SK-N-SH (cell line): ENCODE data around the gene CNTN4. TPM values are rescaled to one million over a fixed set of nuclear protein-coding genes. Genes with fewer than 3 reads are reported as not detected.

Source experiments
- CTCF ChIA-PET: fragments of 300-600, 350-600 bp; formaldehyde crosslinking; extraction: SDS; loops from one replicate; lab custom pipeline; 2021; lab: Yijun Ruan, JAX
- POLR2A ChIA-PET: fragments of 350-600 bp; sonication (Branson Sonifier 250); formaldehyde crosslinking; extraction: SDS; loops from one replicate; lab custom pipeline; 2020; ENCODE audit warnings: antibody characterized with exemption, inconsistent platforms; lab: Yijun Ruan, JAX
- DNase-seq: peaks from one replicate; pipeline ENCODE4 v3.0.0; 2012
- H2AFZ ChIP-seq: fragments of 200-600 bp; sonication (generic); 2 replicates; pipeline ENCODE4 v1.8.1; 2016; ENCODE audit warnings: antibody characterized with exemption, mild to moderate bottlenecking, low read depth
- H3F3A ChIP-seq: fragments of 200-600 bp; sonication (generic); replicated peaks from 2 replicates; pipeline ENCODE3; 2016; ENCODE audit warnings: antibody characterized with exemption, mild to moderate bottlenecking; ENCODE audit not compliant: insufficient read depth
- H3K27ac ChIP-seq, 2 experiments: fragments of 200-500 bp in 1 of 2; fragments of 200-600 bp in 1 of 2; sonication (Bioruptor generic) in 1 of 2; sonication (generic), shearing (Covaris generic) in 1 of 2; 2 replicates each; pipeline versions ENCODE4 v1.5.1 to v1.6.1; 2014 to 2016; ENCODE audit warnings: low read depth in 2 of 2, inconsistent platforms in 1 of 2, low read length in 1 of 2, mild to moderate bottlenecking in 1 of 2, mixed read lengths in 1 of 2
- H3K27me3 ChIP-seq: fragments of 200-600 bp; sonication (generic), shearing (Covaris generic); 2 replicates; pipeline ENCODE4 v1.6.1; 2016; ENCODE audit warnings: mixed run types; ENCODE audit not compliant: insufficient read depth
- H3K36me3 ChIP-seq, 2 experiments: fragments of 200-500 bp in 1 of 2; fragments of 200-600 bp in 1 of 2; sonication (Bioruptor generic) in 1 of 2; sonication (generic) in 1 of 2; replicated peaks in 1 of 2; 2 replicates each; pipeline versions ENCODE3 to v1.5.1; 2014 to 2016; ENCODE audit warnings: low read length in 1 of 2, mild to moderate bottlenecking in 1 of 2; ENCODE audit not compliant: insufficient read depth in 2 of 2, control insufficient read depth in 1 of 2
- H3K4me1 ChIP-seq, 2 experiments: fragments of 200-500 bp in 1 of 2; fragments of 200-600 bp in 1 of 2; sonication (Bioruptor generic) in 1 of 2; sonication (generic), shearing (Covaris generic) in 1 of 2; 2 replicates each; pipeline versions ENCODE4 v1.5.1 to v1.6.1; 2014 to 2016; ENCODE audit warnings: low read depth in 1 of 2, low read length in 1 of 2, mixed run types in 1 of 2; ENCODE audit not compliant: insufficient read depth in 2 of 2, control insufficient read depth in 1 of 2
- H3K4me2 ChIP-seq: fragments of 200-600 bp; sonication (generic), shearing (Covaris generic); 2 replicates; pipeline ENCODE4 v1.6.1; 2017; ENCODE audit warnings: mixed run types
- H3K4me3 ChIP-seq, 2 experiments: fragments of 200-500 bp in 1 of 2; fragments of 200-600 bp in 1 of 2; sonication (Bioruptor generic) in 1 of 2; sonication (generic), shearing (Covaris generic) in 1 of 2; 2 replicates each; pipeline versions ENCODE4 v1.5.1 to v1.8.1; 2014 to 2016; ENCODE audit warnings: low read depth in 2 of 2, inconsistent platforms in 1 of 2, low read length in 1 of 2, mild to moderate bottlenecking in 1 of 2, mixed read lengths in 1 of 2, moderate library complexity in 1 of 2
- H3K79me2 ChIP-seq: fragments of 200-600 bp; sonication (generic); 2 replicates; pipeline ENCODE4 v1.8.1; 2017; ENCODE audit warnings: mild to moderate bottlenecking; ENCODE audit not compliant: insufficient read depth
- H3K9ac ChIP-seq: fragments of 200-600 bp; sonication (generic); 2 replicates; pipeline ENCODE4 v1.6.1; 2017; ENCODE audit warnings: mixed run types
- H3K9me2 ChIP-seq: fragments of 200-600 bp; sonication (generic); 2 replicates; pipeline ENCODE4 v1.6.1; 2017; ENCODE audit warnings: mixed run types
- H3K9me3 ChIP-seq: fragments of 200-600 bp; sonication (generic); 2 replicates; pipeline ENCODE4 v1.6.1; 2017; ENCODE audit warnings: mixed run types, mild to moderate bottlenecking, moderate library complexity
- H4K20me1 ChIP-seq: fragments of 200-600 bp; sonication (generic); 2 replicates; pipeline ENCODE4 v1.6.1; 2017; ENCODE audit warnings: mild to moderate bottlenecking, mixed run types; ENCODE audit not compliant: insufficient read depth
- ELF1 ChIP-seq: IDR thresholded peaks from 2 replicates; pipeline ENCODE4 v1.4.0; 2012
- FOXJ3 ChIP-seq: sonication (generic); formaldehyde crosslinking; IDR thresholded peaks from 2 replicates; pipeline ENCODE4 v1.5.1; 2020; ENCODE audit warnings: mild to moderate bottlenecking, missing genetic modification reagents
- GATA2 ChIP-seq: sonication (generic); formaldehyde crosslinking; IDR thresholded peaks from 2 replicates; pipeline ENCODE4 v1.5.0; 2020; ENCODE audit warnings: mild to moderate bottlenecking, missing genetic modification reagents
- JUND ChIP-seq: IDR thresholded peaks from 2 replicates; pipeline ENCODE4 v1.4.0; 2012
- RFX5 ChIP-seq: IDR thresholded peaks from 2 replicates; pipeline ENCODE4 v1.6.1; 2012; ENCODE audit warnings: mild to moderate bottlenecking, improper control_type of control experiment, low read length
- TCF12 ChIP-seq: IDR thresholded peaks from 2 replicates; pipeline ENCODE4 v1.4.0; 2012
- WGBS: methylation state at CpG from one replicate; pipeline ENCODE4 v1.1.6; 2017; ENCODE audit warnings: low lambda C conversion rate; 5-methylcytosine and 5-hydroxymethylcytosine counted together
- polyA plus RNA-seq, 3 experiments: library from polyadenylated mRNA; depleted of rRNA; stranded (reverse); fragments of >200 nt; gene quantifications; 2 replicates each; pipeline ENCODE4 v1.2.3, GENCODE V29; 2012
- TF ChIP-seq, protein P1 (sequence below): fragments of 200-600 bp; sonication (generic); IDR thresholded peaks from 2 replicates; pipeline ENCODE4 v1.6.1; 2017; ENCODE audit warnings: antibody characterized with exemption, mild to moderate bottlenecking, moderate library complexity
- TF ChIP-seq, protein P2 (sequence below): IDR thresholded peaks from 2 replicates; pipeline ENCODE4; 2012
- TF ChIP-seq, protein P3 (sequence below): IDR thresholded peaks from 2 replicates; pipeline ENCODE4 v1.4.0; 2012; ENCODE audit warnings: low read depth, borderline replicate concordance
- TF ChIP-seq, protein P4 (sequence below): IDR thresholded peaks from 2 replicates; pipeline ENCODE4 v1.6.1; 2012; ENCODE audit warnings: mild to moderate bottlenecking, low read depth, low read length, moderate library complexity

CNTN4 gene
- polyA plus RNA-seq, 1 of the 3 experiments (the other 2 are of a cell fraction) = 0.12 TPM

DNA sequence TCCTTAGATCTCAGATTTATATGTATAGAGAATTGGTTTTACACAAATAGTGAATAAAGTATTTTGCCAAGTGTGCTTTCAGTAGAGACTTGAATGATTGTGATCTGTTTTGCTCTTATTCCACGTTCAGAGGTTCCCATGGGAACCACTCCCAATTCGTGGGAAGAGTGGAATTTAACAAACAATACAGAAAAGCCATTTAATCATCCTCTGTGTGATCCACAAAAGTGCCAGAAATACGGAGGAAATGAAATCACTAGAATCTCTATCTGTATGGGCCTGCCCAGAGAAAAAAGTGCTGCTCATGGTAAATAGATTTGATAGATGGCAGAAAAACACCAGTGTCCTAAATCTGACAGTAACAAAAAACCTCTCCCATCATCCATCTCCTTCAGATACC, 56.0 kb downstream of the CNTN4 start:
- no peak overlapping the region for H3K9ac ChIP-seq
- H3K9me2 ChIP-seq = no peaks in the 10 kb centered on the region
- ChIA-PET CTCF (no interaction called here), POLR2A (no interaction called here)
- no peaks in the 10 kb centered on the region for H4K20me1 ChIP-seq
- H3K4me2 ChIP-seq = no peak overlapping the region
- no peaks in the 10 kb centered on the region for H3K36me3 ChIP-seq
- H3K4me1 ChIP-seq = peaks cover 0 to 3% of the 10 kb centered on the region in 2 experiments; a peak in 1 of 4 replicates
- no peak overlapping the region; a peak in 1 of 4 replicates for H3K27ac ChIP-seq
- peak; percentile 11 for DNase-seq
- peaks cover 8% of the 10 kb centered on the region; the same call in 1 of the 2 replicates for H3K9me3 ChIP-seq
- 4% methylated on average over 3 of the region's 3 CpGs for WGBS
- no peaks in the 10 kb centered on the region for H3K79me2 ChIP-seq
- H2AFZ ChIP-seq = no peak overlapping the region
- no peak overlapping the region for H3K4me3 ChIP-seq
- no peaks in the 10 kb centered on the region for H3K27me3 ChIP-seq
- H3F3A ChIP-seq = no peaks in the 10 kb centered on the region
- TF ChIP-seq ELF1 (no peak), GATA2 (CRISPR knock-in tag) (0 out of 2 replicates have a peak, but pooled peaks have one; percentile 21)

DNA sequence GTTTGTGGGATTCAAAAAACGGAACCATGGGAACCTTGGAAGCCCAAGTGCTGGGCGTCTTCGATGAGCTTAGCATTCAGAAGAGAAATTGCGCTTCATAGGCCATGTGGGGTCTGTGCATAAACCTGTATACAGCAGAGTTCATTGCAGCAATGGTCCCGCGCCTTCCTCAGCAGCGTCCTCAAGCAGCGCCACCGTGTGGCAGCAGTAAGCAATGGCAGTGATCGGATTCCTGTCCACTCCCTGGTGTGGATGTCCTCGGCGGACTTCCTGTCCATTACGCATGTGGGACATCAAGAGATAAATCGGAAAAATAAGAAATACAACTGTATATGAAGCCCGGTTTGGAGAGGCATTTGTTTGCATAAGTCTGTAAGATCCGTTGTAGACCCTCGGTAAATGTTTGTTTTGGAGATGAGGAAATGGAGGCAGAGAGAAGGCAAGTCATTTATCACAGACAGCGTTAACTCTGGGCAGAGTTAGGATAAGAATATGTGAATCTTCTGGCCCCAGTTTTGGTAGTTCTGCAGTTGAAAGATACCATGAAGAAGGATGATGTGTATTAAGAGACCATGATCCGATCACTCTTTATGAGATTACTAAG, 57.7 kb downstream of the CNTN4 start:
- H3K9me2 ChIP-seq = no peaks in the 10 kb centered on the region
- POLR2A ChIA-PET = no interaction called here
- DNase-seq = no peak
- no peak overlapping the region for H3K4me2 ChIP-seq
- CTCF ChIA-PET = interaction anchor here (1.1 kb wide), 1 partner anchor 11 kb away, joined by 4 read pairs; no protein-coding TSS in a partner anchor
- H3K79me2 ChIP-seq = no peaks in the 10 kb centered on the region
- H2AFZ ChIP-seq = no peak overlapping the region
- no peaks in the 10 kb centered on the region for H3K36me3 ChIP-seq
- H3K9ac ChIP-seq = no peak overlapping the region
- H3K4me1 ChIP-seq = peaks cover 0 to 3% of the 10 kb centered on the region in 2 experiments; a peak in 1 of 4 replicates
- TF ChIP-seq, protein P1, sequence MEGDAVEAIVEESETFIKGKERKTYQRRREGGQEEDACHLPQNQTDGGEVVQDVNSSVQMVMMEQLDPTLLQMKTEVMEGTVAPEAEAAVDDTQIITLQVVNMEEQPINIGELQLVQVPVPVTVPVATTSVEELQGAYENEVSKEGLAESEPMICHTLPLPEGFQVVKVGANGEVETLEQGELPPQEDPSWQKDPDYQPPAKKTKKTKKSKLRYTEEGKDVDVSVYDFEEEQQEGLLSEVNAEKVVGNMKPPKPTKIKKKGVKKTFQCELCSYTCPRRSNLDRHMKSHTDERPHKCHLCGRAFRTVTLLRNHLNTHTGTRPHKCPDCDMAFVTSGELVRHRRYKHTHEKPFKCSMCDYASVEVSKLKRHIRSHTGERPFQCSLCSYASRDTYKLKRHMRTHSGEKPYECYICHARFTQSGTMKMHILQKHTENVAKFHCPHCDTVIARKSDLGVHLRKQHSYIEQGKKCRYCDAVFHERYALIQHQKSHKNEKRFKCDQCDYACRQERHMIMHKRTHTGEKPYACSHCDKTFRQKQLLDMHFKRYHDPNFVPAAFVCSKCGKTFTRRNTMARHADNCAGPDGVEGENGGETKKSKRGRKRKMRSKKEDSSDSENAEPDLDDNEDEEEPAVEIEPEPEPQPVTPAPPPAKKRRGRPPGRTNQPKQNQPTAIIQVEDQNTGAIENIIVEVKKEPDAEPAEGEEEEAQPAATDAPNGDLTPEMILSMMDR = peak; percentile 33
- TF ChIP-seq, protein P2, sequence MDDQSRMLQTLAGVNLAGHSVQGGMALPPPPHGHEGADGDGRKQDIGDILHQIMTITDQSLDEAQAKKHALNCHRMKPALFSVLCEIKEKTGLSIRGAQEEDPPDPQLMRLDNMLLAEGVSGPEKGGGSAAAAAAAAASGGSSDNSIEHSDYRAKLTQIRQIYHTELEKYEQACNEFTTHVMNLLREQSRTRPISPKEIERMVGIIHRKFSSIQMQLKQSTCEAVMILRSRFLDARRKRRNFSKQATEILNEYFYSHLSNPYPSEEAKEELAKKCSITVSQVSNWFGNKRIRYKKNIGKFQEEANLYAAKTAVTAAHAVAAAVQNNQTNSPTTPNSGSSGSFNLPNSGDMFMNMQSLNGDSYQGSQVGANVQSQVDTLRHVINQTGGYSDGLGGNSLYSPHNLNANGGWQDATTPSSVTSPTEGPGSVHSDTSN = no peak
- no peak for TF ChIP-seq FOXJ3 (CRISPR knock-in tag)
- TF ChIP-seq JUND = no peak
- TF ChIP-seq, protein P3, sequence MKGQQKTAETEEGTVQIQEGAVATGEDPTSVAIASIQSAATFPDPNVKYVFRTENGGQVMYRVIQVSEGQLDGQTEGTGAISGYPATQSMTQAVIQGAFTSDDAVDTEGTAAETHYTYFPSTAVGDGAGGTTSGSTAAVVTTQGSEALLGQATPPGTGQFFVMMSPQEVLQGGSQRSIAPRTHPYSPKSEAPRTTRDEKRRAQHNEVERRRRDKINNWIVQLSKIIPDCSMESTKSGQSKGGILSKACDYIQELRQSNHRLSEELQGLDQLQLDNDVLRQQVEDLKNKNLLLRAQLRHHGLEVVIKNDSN = no peak
- TF ChIP-seq, protein P4, sequence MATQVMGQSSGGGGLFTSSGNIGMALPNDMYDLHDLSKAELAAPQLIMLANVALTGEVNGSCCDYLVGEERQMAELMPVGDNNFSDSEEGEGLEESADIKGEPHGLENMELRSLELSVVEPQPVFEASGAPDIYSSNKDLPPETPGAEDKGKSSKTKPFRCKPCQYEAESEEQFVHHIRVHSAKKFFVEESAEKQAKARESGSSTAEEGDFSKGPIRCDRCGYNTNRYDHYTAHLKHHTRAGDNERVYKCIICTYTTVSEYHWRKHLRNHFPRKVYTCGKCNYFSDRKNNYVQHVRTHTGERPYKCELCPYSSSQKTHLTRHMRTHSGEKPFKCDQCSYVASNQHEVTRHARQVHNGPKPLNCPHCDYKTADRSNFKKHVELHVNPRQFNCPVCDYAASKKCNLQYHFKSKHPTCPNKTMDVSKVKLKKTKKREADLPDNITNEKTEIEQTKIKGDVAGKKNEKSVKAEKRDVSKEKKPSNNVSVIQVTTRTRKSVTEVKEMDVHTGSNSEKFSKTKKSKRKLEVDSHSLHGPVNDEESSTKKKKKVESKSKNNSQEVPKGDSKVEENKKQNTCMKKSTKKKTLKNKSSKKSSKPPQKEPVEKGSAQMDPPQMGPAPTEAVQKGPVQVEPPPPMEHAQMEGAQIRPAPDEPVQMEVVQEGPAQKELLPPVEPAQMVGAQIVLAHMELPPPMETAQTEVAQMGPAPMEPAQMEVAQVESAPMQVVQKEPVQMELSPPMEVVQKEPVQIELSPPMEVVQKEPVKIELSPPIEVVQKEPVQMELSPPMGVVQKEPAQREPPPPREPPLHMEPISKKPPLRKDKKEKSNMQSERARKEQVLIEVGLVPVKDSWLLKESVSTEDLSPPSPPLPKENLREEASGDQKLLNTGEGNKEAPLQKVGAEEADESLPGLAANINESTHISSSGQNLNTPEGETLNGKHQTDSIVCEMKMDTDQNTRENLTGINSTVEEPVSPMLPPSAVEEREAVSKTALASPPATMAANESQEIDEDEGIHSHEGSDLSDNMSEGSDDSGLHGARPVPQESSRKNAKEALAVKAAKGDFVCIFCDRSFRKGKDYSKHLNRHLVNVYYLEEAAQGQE = no peak
- no peak for TF ChIP-seq RFX5
- no peak for TF ChIP-seq TCF12
- no peaks in the 10 kb centered on the region for H4K20me1 ChIP-seq
- 52% methylated on average over 19 of the region's 19 CpGs for WGBS
- H3K4me3 ChIP-seq = peak overlapping the region in 1 of 2 experiments; percentile 44; a peak in 1 of 4 replicates
- peaks cover 8% of the 10 kb centered on the region; the same call in 1 of the 2 replicates for H3K9me3 ChIP-seq
- H3K27me3 ChIP-seq = no peaks in the 10 kb centered on the region
- H3F3A ChIP-seq = no peaks in the 10 kb centered on the region
- no peak overlapping the region for H3K27ac ChIP-seq
